ENCODE measurements around the gene TMEM167A.
A peak's percentile ranks its signal among the peaks of the same experiment; 100 is the strongest.
"Not testable (repeated sequence)": the region's sequence is repeated elsewhere in the genome, so short reads cannot be mapped to it uniquely, and the experiment has no call there.

Gene TMEM167A

DNA sequence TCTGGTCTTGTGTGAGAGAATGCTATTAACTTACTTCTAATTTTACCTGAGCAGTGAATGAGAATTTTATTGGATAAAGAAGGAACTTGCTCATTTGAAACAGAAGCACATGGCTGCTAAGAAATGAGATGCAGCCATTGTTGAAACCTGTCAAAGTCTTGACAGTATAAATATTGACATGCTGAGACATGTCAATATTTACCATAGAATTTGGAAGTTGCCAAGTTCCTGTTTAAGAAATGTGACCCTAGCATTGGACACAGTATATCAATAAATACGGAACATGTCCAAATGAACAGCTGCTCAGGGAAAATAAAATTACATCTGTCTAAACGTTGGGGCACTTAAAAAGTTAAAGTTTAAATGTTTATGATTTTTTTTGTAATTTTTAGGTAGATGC is 7.9 kb upstream of the TMEM167A start:
- no peak for DNase-seq

DNA sequence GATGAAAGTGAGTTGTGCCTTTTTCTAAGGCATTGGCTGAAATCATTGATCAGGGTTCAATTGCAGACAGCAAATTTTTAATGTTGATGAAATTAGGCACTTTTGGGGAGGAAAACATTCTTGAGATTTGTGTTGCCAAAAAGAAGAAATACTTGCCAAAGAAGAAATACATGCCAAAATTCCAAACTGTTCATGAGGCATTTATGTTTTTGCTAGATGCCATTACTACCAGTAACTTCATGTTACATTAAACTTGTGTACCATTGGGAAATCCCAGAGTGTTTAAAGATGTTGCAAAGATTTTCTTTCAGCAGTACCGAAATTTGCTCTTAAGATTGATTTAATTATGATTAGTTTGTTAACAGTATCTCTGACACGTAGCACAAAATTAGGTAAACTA is 7.1 kb upstream of the TMEM167A start:
- no peak for DNase-seq

DNA sequence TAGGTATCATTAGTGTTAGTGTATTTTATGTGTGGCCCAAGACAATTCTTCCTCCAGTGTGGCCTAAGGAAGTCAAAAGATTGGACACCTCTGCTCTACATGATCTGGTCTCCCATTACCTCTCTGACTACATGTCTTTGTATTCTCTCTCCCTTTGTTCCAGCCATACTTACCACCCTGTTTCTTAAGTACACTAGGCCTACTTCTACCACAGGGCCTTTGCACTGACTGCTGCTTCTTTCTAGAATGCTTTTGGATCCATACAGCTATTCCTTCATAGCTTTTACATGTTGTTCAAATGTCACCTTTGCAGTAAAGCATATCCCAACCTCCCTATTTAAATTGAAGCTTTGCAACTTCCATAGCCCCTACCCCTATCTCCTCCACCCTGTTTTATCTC is 5.6 kb upstream of the TMEM167A start:
- no peak for DNase-seq

DNA sequence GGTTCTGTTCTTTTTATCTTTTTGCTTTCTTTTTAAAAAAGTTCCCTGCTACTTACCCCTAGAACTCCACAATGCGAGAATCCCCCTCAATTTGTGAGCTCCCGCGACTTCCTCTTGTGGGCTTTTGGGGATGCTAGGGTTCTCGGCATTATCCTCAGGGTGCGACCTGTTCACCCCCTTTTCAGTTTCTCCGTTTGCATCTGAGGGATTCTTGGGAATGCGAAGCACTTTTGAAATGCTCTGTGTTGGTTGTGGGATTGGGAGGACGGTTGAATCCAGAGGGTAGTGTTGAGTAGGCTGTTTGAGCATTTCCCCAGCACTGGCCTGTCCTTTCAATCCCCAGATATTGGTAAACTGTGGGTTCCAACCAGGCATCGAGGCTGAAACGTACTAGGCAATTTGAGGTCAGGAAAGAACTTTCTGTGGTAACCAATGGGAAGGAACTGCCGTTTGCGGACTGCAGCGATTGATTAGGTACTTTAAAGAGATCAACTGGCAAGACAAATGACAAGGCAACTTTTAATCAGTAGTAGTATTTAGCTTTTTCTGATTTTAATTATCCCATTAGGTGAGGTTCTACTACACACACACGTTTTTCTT is 568 bp upstream of the TMEM167A start:
- DNase-seq: no peak

DNA sequence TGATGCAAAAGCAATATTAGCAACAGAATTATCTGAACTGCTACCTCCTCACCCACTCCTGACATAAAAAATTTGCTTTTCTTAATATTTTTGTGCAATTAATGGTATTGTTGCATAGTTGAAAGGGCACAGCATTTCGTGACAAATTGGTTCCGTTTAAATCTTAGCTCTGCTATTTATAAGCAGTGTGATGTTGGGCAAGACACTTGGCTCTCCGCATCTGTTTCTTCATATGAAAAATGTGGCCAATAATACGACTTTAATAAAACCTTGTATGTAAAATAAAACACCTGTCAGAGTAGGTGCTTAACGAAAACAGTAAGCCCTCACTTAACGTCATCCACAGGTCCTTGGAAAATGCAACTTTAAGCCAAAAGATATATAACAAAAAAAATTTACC is 4.2 kb downstream of the TMEM167A start:
- DNase-seq: no peak

DNA sequence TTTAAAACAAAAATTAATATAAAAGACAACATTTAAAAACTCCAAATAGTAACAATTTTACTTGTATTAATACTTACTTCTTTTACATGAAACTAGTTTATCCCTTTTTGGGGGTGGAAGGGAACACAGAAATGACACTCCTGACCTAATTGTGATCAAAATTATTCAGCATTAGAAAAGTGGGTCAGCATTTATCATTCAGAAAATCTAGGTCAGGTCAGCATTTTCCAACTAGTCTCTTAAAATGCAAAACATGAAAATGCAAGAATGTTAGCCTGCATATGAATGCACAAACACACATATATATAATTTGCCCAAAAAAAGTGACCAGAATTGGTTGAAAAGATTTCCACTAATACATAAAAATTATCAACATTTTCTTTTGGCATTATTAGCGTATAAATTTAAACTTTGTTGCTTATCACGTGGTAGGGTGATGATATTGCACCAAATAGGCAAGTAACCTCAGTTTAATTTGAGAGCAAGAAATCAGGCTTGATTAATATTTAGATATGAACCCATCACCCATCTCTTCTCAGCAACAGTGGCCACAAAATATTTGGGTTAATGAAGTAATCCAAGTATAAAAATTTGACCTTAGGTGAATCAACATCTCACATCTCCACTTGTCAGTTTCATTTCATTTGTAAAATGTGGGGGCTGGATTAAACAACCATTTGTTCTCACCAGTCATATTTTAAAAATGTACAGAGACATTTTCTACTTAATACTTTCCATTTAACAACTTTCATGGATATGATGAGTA is 5.7 kb downstream of the TMEM167A start:
- DNase-seq: no peak

DNA sequence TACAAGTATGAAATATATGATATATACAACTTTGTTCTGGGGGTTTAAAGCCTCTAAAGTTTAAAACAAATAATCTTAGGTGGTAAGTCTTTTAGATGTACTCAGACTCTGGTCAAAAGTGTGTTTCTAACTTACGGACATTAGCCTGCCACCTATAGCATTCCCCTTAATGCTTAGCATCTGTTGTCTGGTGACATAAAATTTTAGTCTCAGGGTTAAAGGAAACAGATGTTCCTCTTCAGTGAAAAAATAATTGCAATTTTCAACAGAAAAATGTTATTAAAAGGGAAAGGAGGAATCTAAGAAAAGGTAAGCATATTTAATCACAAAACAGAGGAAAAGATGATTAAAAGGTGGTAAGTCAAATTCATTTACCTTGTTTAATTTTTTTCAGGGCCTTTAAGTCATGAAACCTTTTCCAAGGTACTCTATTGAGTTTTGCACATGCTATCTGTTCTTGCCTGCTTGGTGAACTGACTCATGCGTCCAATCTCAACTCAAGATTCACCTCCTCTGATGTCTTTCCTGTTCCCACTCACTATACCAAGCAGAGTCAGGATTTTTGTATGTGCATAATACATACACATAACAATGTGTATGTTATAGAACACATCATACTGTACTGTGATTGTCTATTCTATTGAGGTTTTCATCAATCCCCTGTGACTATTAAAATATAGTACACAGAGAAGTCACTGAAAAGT is 7.9 kb downstream of the TMEM167A start:
- no peak for DNase-seq

DNA sequence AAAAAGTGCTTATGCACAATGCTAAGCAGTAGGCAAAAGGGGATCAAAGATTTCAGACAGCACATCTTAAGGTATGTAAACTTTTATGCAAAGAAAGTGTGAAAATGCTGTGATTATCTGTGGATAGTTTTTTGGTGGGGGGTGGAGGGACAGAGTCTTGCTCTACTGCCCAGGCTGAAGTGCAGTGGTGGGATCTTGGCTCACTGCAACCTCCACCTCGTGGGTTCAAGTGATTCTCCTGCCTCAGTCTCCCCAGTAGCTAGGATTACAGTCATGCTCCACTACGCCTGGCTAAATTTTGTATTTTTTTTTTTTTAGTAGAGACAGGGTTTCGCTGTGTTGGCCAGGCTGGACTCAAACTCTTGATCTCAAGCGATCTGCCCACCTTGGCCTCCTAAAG is 9.8 kb downstream of the TMEM167A start:
- not testable (repeated sequence) for DNase-seq

DNA sequence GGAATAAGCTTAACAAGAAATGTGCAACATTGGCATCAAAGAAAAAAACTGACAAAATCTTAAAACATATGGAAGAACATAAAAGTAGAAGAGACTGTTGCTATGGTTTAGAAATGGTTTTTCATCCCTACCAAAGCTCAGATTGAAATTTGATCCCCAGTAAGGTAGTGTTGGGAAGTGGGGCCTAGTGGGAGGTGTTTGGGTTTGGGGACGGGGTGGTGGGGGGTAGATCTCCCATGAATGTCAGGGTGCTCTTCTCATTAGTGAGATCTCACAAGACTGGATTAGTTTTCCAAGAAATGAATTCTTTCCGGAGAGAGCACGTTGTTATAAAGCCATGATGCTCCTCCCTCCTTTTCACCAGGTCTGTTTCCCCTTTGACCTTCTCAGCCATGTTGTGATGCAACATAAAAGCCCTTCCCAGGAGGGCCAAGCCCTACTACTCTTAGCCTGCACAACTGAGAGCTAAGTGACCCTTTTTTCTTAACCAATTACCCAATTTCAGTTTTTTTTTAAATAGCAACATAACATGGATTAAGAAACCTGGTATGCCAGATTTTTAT is 10.6 kb downstream of the TMEM167A start:
- no peak for DNase-seq

DNA sequence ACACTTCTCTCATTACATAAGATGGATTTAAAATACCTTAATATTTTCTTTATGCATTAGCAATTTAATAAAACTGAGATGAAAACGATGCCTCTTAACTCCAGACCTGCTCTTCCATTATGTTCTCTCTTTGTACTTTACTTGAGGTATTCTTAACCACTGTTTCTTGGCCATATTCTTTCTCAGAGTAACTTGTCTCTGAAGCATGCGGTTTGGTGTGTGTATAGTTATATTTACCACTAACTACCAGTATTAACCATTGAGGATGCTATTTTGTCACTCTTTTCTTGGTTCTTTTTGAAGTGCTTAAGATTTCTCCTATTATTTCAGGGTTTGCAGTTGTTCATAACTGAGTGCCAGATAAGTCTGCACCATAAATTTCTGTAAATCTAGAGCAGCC is 17.9 kb downstream of the TMEM167A start:
- DNase-seq: no peak

DNA sequence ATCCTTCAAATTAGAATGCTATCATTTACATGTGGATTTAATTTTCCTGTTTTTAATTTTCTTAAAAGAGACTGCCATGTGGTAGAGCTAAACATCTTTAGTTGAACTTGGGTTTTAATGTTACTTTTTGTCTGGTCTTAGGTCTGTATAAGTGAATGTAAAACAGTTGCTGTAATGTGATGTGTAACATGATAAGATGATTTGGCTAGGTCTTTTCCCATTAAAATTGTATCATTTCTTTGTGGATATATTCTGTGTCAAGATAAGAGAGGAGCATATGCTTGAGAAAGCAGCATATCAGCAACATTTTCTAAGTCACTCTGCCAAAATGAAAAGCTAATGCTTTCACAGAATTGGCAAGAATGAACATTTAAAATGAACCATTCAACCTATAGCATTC is 18.5 kb downstream of the TMEM167A start:
- no peak for DNase-seq

DNA sequence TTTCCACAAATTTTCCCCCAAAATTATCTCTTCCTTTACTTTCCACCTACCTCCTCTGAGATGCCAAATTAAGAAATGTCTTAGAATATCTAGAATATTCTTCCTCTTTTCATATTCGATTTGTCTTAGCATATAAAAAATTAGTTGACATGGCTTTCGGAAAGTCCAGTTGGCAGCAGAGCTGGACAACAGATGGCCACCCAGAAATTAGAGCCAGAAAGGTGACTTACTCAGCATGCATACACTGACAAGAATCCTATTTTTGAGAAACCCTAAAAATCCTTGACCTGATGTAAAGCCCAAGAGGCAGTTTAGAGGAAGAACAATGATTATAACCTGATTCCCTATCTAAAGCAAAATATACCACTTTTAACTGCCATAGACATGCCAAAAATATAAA is 22.0 kb downstream of the TMEM167A start:
- DNase-seq: no peak

DNA sequence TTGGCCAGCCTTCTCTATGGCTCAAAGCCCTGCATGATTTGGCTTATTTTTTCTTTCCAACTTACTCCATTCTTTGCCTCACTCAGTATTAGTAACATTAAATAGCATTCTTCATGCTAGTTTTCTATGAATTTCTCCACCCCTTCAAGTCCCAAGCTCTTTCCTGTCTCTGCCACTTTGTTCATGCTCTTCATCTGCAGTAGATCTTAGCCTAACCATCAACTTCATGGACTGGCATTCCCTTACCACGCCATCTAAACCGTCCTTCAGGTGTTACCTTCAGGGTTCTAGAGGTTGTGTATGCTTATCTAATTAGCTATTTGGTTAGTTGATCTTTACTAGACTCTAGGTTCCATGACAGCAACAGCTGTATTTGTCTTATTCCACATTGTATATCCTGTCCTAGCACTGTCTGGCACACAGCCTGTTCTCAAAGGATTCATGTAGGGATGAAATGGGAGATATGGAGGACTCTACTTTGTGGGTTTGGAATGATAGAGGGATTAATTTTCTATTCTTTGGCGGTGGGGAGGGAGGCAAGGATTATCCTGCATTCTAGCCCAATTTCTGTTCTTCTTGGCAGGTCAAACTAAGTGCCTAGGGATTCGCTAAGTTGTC is 26.4 kb downstream of the TMEM167A start:
- DNase-seq: no peak

DNA sequence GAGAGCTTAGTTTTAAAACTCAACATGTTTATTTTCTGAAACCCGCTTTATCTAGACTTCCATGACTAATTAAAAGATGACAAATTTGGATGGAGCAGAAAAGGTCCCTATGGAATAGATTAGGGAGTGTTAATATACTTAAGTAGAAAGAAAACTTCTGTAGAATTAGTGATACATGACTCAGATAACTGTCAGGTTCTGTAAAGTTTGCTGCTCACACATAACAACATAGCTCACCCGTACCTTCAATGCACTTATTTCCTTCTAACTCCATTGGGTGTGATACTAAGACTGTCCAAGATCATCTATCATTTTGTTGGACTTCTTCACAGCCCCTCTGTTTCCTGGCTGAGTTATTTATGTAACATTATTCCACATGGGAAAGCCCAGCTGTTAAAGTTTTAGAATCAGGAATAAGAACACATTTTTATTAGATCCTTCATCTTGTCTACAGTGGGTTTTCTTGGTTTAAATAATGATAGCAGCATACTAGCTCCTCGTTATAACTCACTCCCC is 27.8 kb downstream of the TMEM167A start:
- DNase-seq: no peak

DNA sequence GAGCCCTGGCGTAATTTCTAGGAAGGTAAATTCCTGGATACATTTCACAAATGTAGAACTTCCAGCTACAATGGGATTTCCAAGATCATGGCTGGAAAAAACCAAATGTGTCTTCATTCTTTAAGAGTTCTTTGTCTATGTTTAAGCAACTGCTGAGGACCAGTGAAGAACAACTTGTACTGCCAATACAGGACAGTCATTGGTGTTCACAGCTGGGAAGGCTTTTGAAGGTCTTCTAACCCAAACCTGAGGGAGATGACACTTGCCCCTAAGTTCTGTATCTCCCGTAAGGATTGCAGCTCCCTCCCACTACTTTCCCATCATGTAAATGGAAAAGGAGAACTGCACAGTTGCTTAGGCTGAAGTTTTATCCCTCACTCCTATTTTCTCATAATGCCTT is 28.4 kb downstream of the TMEM167A start:
- DNase-seq: no peak

DNA sequence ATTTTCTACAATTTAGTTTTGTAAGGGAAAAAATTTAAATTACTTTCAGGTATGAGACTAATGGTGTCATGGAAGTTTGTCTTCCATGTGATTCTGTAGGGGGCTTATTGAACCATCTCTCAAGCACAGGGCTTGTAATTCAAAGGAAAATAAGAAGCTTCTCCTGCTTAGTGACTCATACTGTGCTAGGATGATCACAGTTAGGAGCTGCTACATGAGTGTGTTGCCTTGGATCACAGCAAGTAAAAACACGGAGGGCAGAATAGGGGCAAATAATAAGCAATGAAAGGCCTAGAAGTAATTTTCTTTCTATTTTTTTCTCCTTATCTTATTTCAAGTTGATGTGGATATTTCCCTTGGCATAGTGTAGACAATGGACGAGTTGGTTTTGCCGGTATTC is 28.9 kb downstream of the TMEM167A start:
- no peak for DNase-seq

DNA sequence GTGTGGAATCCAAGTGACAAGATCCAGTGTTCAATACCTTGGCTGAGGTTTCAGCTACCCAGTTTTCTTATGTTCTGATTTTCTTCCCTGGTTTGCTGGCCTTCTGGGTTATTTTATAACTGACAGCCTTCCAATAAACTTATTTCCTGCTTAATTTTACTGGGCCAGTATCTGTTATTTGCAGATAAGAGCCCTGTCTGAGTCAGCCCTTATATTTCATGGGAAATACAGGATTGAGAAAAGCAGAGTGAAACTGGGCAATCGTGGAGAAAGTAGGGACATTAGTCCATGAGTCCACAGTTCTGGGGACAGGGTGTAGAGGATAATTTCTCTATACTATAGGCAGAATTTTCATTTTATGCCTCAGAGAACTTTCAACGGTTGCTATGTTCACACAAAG is 32.3 kb downstream of the TMEM167A start:
- DNase-seq: no peak

DNA sequence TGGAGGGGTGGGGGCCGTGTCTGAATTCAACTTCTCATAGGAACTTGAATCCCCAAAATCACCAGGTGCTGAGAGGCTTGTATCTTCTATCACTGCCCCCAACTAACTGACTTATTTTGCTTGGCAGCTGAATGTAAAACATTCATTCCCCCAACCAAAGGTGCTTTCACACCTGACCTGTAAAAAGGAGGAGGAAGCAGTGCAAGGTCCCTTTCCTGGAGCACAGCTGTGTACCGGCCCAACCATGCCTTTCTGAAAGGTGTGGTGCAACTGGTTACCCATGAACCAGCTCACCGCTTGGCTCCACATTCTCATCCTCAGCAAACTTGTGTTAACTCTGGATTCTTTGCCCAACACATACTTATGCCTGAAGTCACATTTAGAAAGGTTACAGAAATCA is 34.7 kb downstream of the TMEM167A start:
- no peak for DNase-seq

DNA sequence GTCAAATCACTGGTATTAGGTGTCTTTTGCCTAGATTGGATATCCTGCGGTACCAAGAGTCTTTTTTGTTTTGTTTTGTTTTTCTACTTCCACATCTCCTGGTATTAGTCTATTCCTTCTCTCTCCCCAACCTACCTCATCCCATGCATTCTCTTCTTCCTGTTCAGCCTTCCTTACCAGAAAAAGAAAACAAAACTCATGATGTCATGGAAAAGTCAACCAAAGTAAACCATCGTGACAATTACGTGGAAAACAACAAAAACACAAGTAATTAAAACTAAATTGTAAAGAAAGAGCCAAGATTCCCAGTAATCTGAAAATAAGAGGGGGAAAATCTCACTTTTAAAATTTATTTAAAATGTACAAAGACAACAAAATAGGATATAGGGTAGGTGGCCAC is 38.3 kb downstream of the TMEM167A start:
- no peak for DNase-seq

DNA sequence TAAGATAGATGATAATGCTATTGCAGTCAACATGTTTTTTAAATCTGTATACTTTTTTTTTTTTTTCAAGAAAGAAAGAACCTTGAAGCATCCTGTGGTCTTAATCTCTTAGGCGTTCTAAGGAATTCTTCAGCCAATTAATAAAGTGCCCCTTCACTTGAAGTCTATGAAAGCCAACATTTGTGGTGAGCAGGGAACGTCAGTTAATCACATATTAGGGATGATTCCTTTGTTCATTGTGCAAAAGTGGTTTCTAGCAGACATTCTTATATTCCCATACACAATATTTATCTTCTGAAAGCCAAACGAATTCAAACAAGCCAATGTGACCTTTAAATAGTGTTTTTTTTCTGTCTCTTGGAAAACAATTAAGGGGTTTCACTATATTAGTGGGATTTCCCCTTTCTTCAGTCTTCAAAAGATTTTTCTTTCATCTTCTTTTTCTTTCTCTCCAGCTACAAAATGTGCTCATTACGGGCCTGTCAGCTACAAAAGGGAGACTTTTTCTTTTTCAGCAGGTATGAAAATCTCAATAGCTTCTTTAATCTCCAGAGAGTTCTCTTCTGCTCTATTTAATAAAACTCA is 40.1 kb downstream of the TMEM167A start:
- DNase-seq: no peak

DNA sequence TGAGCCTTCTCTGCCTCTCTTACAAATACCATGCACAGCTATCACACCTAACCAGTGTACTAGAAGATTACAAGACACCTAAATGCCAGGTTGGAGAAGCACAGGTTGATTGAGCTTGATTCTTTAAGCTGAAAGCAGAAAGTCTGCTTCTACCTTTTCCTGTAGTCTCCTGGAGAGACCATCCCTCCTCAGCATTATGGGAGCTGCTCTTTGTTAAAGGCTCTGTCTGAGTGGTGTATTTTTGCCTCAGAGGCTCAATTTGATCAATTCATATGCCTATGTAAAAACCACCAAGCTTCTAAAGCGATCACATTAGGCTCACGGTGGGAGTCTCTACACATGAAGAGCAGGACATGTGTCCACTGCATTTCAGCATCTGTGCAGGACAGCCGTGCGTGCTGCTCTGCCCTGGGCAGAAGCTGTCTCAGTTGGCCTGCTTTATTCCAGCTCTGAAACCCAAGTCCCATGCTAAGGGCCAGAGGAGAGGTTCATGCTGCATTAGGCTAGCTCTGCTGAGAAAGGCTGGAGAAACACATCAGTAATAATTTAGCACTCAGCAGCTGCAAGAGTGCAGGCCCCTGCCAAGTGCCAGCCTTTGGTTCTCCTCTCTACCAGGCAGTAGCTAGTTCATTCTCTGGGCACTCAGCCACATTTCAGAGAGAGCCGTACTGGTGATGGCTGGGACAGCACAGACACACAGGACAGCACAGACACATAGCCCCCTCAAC is 41.7 kb downstream of the TMEM167A start:
- DNase-seq: peak; percentile 85

DNA sequence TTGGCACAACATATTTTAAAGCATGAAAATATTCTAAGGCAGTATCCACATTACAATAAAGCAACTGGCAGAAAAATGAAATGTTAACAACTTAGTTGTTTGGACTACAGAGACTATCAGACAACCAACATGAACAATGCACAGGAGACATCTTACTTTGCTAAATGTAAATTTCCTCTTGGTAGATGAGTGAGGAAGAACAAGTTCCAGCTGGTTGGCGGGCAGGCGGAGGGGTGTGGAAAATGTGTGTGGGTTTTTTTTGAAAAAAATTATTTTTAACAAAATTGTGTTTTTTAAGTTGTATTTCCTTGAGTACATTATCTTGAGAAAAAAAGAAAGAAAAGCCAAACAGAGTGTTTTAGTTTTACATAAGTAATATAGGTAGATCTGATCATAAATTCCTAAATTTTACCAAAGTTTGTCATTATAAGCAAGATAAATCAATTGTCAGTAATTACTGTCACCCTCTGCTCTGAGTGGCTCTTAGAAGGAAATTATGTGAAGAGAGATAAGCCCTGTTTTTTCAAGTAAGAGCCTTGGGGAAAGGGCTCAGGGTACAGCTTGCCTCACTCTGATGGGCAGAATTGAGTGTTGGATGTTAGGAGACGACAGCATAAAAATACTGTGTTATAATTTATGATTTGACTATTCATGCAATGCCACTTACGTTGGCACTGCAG is 42.5 kb downstream of the TMEM167A start:
- DNase-seq: no peak
